ENCODE measurements around the gene DLGAP5.

Gene DLGAP5

GRCh38 chr14:55158412-55158811 is 33.0 kb downstream of the DLGAP5 start:
- H3K4me3 ChIP-seq (ENCODE audit: low read depth, low read length) = no peak overlapping the region
- in situ Hi-C loops (cut with HindIII; ENCODE audit: low sequenced_read_pairs) = no loop called here
- TF ChIP-seq, protein P1, sequence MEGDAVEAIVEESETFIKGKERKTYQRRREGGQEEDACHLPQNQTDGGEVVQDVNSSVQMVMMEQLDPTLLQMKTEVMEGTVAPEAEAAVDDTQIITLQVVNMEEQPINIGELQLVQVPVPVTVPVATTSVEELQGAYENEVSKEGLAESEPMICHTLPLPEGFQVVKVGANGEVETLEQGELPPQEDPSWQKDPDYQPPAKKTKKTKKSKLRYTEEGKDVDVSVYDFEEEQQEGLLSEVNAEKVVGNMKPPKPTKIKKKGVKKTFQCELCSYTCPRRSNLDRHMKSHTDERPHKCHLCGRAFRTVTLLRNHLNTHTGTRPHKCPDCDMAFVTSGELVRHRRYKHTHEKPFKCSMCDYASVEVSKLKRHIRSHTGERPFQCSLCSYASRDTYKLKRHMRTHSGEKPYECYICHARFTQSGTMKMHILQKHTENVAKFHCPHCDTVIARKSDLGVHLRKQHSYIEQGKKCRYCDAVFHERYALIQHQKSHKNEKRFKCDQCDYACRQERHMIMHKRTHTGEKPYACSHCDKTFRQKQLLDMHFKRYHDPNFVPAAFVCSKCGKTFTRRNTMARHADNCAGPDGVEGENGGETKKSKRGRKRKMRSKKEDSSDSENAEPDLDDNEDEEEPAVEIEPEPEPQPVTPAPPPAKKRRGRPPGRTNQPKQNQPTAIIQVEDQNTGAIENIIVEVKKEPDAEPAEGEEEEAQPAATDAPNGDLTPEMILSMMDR (IDR thresholded peaks at IDR 0.05; ENCODE audit: low read depth, low read length, missing control alignments) = no peak
- DNase-seq (ENCODE audit: low read depth) = no peak

GRCh38 chr14:55157080-55157479 is 34.3 kb downstream of the DLGAP5 start:
- in situ Hi-C loops (cut with HindIII; ENCODE audit: low sequenced_read_pairs) = no loop called here
- TF ChIP-seq, protein P1 (IDR thresholded peaks at IDR 0.05; ENCODE audit: low read depth, low read length, missing control alignments) = no peak
- DNase-seq (ENCODE audit: low read depth) = no peak
- no peak overlapping the region for H3K4me3 ChIP-seq (ENCODE audit: low read depth, low read length)

- TF ChIP-seq, protein P1 (IDR thresholded peaks at IDR 0.05; ENCODE audit: low read depth, low read length, missing control alignments) = no peak
- no peak overlapping the region for H3K4me3 ChIP-seq (ENCODE audit: low read depth, low read length)
- in situ Hi-C loops (cut with HindIII; ENCODE audit: low sequenced_read_pairs) = no loop called here
- DNase-seq (ENCODE audit: low read depth) = no peak
These were observed 37.4 kb downstream of the DLGAP5 start for GRCh38 chr14:55153951-55154350.

- DNase-seq (ENCODE audit: low read depth) = no peak
- no peak overlapping the region for H3K4me3 ChIP-seq (ENCODE audit: low read depth, low read length)
- TF ChIP-seq, protein P1 (IDR thresholded peaks at IDR 0.05; ENCODE audit: low read depth, low read length, missing control alignments) = no peak
- in situ Hi-C loops (cut with HindIII; ENCODE audit: low sequenced_read_pairs) = no loop called here
These were observed 39.2 kb downstream of the DLGAP5 start for GRCh38 chr14:55152052-55152753.

DNA sequence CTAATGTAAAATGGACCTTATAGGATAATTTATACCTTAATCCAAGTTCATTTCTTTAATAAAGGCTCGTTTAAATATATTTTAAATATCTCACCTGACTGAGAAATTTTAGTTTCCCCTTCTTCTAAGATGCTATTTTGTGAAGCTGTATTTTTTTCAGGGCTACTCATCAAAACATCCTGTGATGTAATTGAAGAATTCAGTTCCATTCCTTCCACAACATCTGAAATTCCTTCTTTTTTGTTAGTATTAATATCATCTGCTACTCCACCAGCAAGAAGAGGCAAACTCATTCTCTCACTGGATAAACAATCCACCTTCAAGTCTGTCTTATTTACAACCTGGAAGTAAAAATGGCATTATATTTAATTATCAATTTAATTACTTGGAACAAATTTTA is 39.8 kb downstream of the DLGAP5 start:
- TF ChIP-seq, protein P1 (IDR thresholded peaks at IDR 0.05; ENCODE audit: low read depth, low read length, missing control alignments) = no peak
- in situ Hi-C loops (cut with HindIII; ENCODE audit: low sequenced_read_pairs) = no loop called here

DNA sequence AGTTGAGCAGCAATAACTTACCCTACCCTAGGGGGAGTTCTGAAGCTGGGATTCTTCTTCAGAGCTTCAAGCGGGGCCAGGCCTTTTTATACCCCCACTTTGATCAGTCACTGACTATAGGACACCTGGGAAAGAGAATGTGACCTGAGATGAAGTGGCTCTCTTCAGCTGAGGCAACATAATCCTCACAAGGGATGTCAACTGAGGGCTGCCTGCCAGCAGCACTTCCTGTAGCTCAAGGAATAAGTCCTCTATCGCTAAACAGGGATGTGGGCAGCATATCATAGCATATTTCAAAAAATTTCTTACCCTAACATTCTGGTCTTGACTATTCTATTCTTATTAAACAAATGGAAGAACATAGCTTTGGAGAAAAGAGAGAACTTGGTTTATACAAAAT is 45.0 kb downstream of the DLGAP5 start:
- H3K4me3 ChIP-seq (ENCODE audit: low read depth, low read length) = no peak overlapping the region
- TF ChIP-seq, protein P1 (IDR thresholded peaks at IDR 0.05; ENCODE audit: low read depth, low read length, missing control alignments) = no peak
- in situ Hi-C loops (cut with HindIII; ENCODE audit: low sequenced_read_pairs) = no loop called here
- no peak for DNase-seq (ENCODE audit: low read depth)

More for the DNA sequence above, 39.8 kb downstream of the DLGAP5 start:
- no peak overlapping the region for H3K4me3 ChIP-seq (ENCODE audit: low read depth, low read length)
- no peak for DNase-seq (ENCODE audit: low read depth)

Data from astrocyte of the cerebellum (primary cell).